Stimulated activated CD4-positive, alpha-beta T cell treated with anti-CD3 and anti-CD28 coated beads, Interleukin-4, amount 100 ng/mL, for 4 hours (primary cell): Measurements from ENCODE around the gene PGGHG.
A peak's percentile ranks its signal among the peaks of the same experiment; 100 is the strongest.

ENCODE experiments used
- DNase-seq, 2 experiments: peaks; one replicate each; pipeline ENCODE4 v3.0.0-alpha.2; 2020

The PGGHG gene

DNA sequence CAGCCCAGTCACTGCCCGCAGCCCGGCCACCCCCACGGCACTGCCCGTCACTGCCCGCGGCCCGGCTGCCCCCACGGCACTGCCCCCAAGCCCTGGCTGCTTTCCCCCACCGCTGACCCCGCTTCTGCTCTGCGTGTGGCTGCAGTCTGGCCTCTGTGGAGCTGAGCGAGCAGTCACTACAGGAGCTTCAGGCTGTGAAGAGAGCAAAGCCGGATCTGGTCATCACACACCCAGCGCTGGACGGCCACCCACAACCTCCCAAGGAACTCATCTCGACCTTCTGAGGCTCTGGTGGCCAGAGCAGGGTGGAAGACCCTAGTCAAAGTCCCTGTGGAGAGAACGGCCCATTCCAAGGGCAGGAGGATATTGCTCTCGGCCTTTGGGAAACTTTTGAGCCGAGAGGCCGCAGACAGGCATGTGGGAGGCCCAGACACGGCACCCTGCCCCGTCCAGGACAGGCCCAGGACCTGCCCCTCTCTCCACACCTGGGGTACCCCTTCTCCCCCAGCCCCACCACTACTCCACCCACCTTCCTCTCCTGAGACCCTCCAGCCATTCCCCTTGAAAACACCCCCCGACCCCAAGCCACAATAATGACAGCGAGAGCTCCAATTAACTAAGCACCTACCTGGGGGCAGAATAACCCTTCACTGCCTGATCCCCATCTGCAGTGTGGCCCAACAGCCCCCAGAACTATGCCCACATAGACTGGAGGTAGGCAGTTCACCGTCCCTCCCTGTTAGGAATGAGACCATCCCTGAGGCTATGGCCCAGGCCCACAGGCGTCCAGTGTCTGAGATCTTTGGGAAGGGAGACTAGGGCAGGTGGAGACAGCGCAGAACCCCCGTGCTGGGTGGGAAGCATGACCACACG lies 3.7 kb upstream of the PGGHG start:
- DNase-seq: no peak

DNA sequence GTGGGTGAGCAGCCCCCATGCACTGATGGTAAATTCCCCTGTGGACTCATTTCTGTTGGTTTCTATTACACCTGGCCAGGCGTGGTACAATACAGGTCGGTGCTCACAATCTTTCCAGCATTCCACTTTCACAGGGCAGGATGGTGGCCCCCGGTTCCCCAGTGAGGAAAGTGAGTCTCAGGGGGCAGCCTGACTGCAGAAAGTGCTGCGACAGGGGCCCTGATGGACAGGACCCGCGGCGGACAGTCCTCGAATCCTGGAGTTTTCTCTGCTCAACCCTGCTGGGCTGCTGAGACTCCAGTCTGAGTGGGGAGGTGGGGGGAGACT lies 3.1 kb upstream of the PGGHG start:
- no peak for DNase-seq

DNA sequence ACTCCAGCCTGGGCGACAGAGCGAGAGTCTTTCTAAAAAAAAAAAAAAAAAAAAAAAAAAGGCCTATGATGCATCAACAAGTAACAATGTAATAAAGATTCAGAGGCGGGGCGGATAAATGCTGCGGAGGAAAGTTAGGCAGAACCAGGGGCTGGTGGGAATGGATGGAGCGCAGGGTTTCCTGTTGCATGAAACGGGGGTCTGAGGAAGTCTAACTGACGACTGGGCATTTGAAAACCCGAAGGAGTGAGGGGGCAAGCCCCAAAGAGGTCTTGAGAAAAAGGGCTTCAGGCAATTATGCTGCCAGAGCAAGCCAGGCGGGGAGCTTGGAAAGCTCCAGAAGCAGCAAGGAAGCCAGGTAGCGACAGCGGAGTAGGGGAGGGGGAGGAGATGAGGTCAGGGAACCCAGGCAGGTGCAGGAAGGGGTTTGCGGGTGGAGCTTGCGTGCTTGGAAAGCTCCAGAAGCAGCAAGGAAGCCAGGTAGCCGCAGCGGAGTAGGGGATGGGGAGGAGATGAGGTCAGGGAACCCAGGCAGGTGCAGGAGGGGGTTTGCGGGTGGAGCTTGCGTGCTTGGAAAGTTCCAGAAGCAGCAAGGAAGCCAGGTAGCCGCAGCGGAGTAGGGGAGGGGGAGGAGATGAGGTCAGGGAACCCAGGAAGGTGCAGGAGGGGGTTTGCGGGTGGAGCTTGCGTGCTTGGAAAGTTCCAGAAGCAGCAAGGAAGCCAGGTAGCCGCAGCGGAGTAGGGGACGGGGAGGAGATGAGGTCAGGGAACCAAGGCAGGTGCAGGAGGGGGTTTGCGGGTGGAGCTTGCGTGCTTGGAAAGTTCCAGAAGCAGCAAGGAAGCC lies 1.7 kb upstream of the PGGHG start:
- DNase-seq: peak in 1 of 2 experiments; percentile 73

DNA sequence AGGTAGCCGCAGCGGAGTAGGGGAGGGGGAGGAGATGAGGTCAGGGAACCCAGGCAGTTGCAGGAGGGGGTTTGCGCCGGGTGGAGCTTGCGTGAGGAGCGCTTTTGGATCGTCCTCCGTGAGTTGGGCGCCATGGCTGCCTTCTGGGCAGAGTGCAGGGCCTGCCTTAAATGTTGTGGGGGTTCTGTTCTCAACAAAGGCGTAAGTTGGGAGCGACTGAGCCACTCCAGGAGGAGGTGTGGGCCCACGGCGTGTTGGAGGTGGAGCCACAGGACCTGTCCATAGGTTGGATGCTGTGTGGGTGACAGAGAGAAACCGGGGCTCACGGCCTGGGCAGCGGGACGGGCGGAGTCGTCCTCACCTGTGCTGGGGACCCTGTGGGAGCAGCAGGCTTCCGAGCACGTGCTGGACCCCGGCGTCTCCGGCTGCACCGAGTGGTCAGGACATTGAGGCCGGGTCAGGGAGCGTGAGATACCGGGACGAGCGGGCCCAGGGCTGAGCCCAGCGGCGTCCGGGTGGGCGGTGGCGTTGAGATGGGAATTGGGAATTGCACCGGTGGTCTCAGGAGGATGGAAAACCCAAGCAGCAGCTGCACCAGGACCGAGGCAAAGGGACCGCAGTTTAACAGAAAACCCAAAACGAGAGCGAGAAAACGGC lies 977 bp upstream of the PGGHG start:
- DNase-seq: no peak

DNA sequence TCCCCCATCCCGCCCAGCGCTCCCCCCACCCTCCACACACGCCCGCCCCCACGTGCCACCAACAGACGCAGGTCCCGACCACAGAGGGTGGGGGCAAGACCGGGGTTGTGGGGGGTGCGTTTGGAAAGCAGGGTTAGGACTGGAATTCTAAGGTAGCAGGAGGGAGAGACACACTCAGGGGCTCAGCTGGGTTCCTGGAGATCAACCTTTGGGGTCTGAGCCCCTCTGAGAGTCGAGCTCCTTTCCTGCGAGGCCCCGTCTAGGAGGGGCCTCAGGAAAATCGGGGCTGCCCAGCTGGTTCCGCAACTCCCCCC lies 429 bp downstream of the PGGHG start:
- peak in 1 of 2 experiments; percentile 59 for DNase-seq

DNA sequence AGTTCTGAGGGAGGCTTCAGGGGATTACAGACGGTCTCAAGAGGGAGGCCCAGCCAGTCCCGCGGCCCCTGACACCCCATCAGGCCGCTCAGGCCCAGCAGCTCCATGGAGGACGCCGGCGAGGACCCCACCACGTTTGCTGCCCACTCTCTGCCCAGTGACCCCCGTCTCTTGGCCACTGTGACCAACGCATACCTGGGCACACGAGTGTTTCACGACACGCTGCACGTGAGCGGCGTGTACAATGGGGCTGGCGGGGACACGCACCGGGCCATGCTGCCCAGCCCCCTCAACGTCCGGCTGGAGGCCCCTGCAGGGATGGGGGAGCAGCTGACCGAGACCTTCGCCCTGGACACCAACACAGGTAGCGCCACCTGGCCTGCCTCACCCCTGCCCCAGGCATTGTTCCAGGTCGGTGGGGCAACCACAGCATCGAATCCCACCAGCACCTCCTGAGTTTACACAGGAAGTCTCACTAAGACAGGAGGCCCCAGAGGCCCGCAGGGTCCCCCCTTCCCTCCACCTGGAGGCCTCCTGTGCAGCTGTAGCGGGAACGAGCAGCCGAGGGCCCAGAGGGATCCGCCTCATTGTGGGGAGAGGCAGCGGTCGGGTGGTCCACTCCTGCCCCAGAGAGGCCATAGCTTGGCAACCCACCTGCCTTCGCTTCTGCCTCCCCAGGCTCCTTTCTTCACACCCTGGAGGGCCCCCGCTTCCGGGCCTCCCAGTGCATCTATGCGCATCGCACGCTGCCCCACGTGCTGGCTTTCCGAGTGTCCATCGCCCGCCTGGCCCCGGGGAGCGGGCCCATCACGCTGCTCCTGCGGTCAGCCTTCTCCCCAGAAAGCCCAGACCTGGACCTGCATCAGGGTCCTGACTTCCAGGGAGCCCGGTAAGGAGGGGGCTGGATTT lies 1.0 kb downstream of the PGGHG start:
- peak in 1 of 2 experiments; percentile 19 for DNase-seq

DNA sequence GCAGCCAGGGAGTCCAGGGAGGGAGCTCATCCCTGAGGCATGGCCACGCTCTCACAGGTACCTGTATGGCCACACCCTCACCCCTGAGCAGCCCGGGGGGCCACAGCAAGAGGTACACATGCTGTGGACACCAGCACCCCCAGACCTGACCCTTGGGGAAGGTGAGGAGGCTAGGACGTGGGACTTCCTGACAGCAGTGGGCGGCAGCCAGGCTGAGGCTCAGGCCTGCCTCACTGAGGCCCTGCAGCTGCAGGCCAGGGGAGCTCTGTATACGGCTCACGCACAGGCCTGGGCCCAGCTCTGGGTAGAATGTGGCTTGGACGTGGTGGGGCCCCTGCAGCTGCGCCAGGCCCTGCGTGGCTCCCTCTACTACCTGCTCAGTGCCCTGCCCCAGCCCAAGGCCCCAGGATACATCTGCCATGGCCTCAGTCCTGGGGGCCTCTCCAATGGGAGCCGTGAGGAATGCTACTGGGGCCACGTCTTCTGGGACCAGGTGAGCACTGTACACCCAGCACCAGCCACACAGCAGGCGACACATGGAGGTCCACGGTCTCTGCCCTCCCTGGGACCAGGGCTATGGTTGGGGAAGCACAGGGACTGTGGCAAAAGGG lies 1.8 kb downstream of the PGGHG start:
- DNase-seq: no peak

DNA sequence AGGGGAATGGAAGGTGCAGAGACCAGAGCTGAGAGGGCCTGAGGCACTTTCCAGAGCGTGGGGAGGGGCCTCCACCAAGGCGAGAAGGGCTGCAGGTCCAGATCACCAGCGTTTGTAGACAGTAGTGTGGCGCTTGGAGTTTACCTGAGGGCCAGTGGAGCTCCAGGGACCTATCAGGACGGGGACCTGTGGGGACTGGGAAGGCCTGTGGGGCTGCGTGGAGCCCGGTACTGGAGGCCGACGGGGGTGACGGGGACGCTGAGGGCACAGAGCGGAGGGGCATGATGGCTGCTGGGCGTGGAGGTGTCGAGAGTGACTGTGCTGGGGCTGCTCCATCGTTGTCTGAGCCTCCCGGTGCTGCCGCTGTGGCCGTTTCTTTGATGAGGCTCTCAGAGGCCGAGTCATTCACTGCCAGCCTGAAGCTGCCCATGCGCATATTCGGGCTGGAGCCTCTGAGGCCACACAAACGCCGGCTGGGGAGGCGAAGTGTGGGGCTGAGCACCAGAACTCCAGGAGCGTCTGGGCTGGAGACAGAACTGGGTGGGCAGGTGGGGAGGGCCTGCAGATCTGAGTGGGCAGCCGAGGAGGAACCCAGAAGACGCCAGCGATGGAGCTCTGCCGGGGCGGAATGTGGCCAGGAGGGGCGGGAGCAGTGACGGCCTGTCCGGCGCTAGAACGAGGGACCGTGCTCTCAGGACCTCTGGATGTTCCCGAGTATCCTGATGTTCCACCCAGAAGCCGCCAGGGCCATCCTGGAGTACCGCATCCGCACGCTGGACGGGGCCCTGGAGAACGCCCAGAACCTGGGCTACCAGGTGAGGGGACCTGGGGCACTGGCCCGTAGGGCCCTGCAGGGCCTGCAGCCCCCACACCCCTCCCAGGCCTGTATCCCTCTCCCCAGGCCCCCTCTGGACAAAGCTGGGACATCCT lies 2.6 kb downstream of the PGGHG start:
- no peak for DNase-seq

DNA sequence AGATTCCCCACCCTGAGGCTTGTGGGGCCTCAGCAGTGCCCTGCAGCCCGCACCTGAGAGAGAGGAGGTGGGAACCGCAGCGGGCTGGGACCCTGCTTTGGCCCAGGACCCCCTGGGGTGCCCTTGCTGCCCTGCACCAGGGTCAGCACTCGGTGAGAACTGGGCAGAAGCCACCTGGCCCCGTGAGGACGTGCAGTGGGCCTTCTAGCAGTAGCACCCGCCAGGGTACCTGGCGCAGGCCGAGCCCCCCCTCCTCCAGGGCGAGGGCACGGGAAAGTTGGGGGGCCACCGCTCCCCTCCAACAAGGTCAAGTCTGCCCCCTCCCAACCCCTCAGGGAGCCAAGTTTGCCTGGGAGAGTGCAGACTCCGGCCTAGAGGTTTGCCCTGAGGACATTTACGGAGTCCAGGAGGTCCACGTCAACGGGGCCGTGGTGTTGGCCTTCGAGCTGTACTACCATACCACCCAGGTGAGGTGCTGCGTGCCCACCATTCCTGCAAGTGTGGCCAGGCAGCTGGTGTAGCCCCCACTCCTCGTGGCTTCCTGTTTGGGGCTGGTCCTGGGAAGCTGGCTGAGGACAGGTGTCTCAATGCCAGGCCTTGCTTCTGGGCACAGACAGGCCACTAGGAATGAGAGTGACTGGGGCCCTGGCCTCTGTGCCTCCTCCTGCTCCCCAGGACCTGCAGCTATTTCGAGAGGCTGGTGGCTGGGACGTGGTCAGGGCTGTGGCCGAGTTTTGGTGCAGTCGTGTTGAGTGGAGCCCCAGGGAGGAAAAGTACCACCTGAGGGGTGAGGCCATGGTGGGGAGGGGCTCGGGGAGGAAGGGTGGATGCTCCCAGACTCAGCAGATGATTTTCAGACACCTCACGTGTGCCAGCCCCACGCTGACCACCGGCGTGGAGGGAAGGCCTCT lies 3.5 kb downstream of the PGGHG start:
- no peak for DNase-seq

DNA sequence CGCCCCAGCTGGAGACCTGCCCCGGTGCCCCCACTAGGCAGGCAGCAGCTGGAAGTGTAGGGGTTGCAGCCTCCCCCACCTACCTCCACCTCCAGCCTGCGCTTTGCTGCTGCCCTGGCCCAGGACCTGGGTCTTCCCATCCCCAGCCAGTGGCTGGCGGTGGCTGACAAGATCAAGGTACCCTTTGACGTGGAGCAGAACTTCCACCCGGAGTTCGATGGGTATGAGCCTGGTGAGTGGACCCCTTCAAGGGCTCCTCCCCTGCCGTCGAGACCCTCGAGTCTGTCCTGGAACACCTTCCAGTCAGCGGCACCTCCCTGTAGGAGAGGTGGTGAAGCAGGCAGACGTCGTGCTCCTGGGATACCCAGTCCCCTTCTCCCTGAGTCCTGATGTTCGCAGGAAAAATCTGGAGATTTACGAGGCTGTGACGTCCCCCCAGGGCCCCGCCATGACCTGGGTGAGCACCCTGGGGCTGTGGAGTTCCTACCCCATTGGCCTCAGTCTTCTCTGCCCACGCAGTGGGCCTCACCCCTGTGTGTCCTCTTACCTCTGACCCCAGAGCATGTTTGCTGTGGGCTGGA lies 4.4 kb downstream of the PGGHG start:
- no peak for DNase-seq

DNA sequence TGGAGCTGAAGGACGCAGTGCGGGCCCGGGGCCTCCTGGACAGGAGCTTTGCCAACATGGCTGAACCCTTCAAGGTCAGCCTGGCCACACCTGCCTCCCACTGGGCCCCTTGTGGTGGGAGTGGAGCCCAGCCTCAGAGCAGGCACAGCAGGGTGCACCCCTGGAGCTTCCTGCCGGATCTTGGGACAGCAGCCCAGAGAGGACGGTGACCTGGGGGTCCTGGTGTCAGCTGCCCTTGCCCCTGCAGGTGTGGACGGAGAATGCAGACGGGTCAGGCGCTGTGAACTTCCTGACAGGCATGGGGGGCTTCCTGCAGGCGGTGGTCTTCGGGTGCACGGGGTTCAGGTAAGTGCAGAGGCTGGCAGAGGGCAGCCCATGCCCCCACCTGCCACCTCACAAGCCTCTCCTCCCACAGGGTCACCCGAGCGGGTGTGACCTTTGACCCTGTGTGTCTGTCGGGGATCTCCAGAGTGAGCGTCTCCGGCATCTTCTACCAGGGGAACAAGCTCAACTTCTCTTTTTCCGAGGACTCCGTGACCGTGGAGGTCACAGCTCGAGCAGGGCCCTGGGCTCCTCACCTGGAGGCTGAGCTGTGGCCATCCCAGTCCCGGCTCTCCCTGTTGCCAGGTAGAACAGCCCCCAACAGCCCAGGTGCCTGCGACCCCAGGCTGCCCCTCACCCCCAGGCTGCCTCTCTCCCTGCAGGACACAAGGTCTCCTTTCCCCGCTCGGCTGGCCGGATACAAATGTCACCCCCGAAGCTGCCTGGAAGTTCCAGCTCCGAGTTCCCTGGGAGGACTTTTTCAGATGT lies 5.1 kb downstream of the PGGHG start:
- DNase-seq: no peak

DNA sequence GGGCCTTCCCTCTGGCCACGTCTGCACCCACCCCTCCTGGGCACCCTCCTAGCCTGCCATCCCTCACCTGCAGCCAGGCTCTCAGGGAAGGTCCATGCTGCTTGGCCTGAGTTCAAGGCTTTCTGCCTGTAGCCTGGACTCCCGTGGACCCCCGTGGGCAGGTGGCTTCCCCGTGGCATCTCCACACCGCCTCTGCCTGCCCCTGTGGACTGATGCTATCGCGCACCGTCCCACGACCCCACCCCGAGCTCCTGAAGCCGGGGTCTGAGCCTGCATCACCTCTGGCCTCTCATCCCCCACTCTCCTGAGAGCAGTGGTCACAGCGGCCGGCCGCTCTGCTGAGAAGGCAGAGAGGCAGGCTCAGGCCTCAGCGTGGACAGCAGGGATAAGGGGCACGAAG lies 5.9 kb downstream of the PGGHG start:
- no peak for DNase-seq

DNA sequence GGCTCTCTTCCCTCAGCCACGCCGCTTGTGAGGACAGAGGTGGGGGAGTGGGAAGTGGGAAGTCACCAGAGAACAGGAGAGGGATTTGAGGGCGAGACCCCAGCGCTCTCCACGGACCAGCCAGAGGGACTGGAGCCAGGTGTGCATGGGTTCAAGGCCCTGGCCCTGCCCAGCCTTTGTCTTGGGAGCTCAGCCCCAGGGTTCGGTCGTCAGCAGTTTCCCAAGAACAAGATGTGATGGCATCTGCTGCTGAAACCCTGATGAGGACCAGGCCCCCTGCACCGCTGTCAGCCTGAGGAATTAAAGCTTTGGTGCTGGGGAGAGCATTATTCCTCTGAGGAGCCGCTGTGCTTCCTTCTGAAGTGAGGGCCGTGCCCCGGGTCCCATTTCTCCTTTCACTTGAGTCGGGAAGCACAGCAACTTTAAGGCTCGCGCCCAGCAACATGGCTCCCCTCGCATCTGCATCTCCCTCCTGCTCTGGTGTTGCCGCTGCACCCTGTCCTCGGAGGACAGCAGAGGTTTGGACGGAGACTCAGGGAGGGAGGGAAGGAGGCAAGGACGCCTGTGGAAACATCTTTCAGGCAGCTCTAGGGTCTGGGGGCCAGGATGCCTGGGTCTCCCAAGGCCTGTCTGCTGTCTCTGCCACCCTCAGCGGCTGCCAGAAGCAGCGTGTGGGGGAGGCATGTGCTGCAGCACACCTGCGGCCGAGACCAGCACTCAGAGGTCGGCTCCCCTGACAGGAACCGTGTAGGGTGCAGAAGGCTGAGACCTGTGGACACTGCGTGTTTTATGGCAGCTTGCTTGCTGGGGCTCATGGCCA lies 6.6 kb downstream of the PGGHG start:
- DNase-seq: no peak

DNA sequence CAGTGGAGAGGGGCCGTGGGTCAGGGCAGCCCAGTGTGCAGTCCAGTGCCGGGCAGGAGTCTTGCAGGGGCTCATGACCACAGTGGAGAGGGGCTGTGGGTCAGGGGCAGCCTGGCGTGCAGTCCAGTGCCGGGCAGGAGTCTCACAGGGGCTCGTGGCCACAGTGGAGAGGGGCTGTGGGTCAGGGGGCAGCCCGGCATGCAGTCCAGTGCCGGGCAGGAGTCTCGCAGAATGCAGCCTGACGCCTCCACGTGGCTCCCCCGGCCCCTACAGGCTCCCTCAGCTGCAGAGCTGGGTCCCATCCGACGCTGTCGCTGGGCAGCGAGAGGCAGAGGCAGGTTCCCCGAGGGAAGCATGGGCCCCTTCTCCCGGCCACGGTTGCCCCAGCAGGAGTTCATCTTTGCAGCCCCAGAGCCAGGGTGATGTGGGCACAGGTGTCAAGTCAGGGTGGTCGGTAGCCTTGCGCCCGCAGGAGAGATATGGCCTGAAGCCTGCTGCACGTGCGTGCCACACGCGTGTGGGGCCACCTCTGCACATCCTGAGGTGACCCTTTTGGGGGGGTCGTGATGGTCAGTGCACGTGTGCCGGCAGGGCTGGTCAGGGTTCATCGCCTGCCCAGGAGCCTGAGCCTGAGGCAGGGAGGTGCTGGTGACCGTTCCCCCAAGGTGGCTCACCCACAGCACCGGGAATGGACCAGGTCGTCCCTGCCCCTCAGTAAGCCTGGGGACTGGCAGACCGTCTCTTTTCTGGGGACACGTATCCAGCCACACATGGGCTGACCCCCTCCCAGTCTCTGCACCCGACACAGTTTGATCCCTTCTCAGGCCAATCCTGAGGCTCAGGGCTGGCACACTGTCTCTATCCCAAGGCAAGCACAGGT lies 7.5 kb downstream of the PGGHG start:
- DNase-seq: no peak

DNA sequence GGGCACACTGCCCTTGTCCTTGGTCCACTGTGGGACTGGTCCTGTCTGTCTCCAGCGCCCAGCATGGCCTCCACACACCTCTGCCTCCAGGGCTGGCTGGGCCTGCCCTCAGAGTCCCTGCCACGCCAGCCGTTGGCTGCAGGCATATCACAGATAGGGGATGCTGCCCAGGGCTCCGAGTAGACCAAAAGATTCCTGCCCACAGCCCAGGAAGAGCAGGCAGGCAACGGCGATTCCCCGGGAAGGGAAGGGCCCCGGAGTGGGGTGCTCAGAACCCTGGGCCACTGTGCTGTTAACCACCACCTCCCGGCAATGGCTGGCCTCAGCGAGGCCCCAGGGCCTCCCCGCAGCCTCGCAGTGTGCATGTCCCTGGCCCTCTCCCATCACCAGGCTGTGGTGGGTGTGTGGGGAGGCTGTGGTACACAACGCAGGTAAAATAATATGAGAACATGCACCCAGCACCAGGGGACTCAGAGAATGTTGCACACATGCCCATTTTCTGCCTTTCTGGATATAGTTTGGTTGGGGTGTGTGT lies 8.2 kb downstream of the PGGHG start:
- no peak for DNase-seq
